Hepatocyte (in vitro differentiated cells): ENCODE data around the gene DSTN. TPM values are rescaled to one million over a fixed set of nuclear protein-coding genes. Genes with fewer than 3 reads are reported as not detected.
A peak's percentile ranks its signal among the peaks of the same experiment; 100 is the strongest.

Source experiments
- DNase-seq: peaks from one replicate; pipeline ENCODE4 v3.0.0-alpha.2; 2016; ENCODE audit warnings: low spot score
- H2AFZ ChIP-seq: fragments of 200-600 bp; sonication (generic); 2 replicates; pipeline ENCODE4 v1.6.0; 2016; ENCODE audit warnings: antibody characterized with exemption, mild to moderate bottlenecking
- H3K27ac ChIP-seq: fragments of 200-600 bp; sonication (generic); 2 replicates; pipeline ENCODE4 v1.5.1; 2016; ENCODE audit warnings: mild to moderate bottlenecking
- H3K27me3 ChIP-seq: fragments of 200-600 bp; sonication (generic); 2 replicates; pipeline ENCODE4 v1.6.1; 2016
- H3K36me3 ChIP-seq: fragments of 200-600 bp; sonication (generic); replicated peaks from 2 replicates; pipeline ENCODE4 v1.5.1; 2016; ENCODE audit warnings: low read depth; ENCODE audit not compliant: insufficient read depth
- H3K4me1 ChIP-seq: fragments of 200-600 bp; sonication (generic); 2 replicates; pipeline ENCODE4 v1.5.1; 2016; ENCODE audit warnings: mild to moderate bottlenecking, moderate library complexity; ENCODE audit not compliant: insufficient read depth
- H3K4me2 ChIP-seq: fragments of 200-600 bp; sonication (generic); 2 replicates; pipeline ENCODE4 v1.6.0; 2016
- H3K4me3 ChIP-seq: fragments of 200-600 bp; sonication (generic); 2 replicates; pipeline ENCODE4 v1.5.1; 2016; ENCODE audit warnings: mild to moderate bottlenecking
- H3K79me2 ChIP-seq: fragments of 200-600 bp; sonication (generic); 2 replicates; pipeline ENCODE4 v1.6.0; 2017; ENCODE audit warnings: mild to moderate bottlenecking
- H3K9me2 ChIP-seq: fragments of 200-600 bp; sonication (generic); replicated peaks from 2 replicates; pipeline ENCODE4 v1.6.0; 2017; ENCODE audit warnings: mild to moderate bottlenecking; ENCODE audit not compliant: insufficient read depth
- H3K9me3 ChIP-seq: fragments of 200-600 bp; sonication (generic); 2 replicates; pipeline ENCODE4 v1.5.1; 2016; ENCODE audit warnings: low read depth, mild to moderate bottlenecking
- H4K20me1 ChIP-seq: fragments of 200-600 bp; sonication (generic); 2 replicates; pipeline ENCODE4 v1.6.0; 2016; ENCODE audit warnings: mild to moderate bottlenecking; ENCODE audit not compliant: insufficient read depth, poor library complexity, severe bottlenecking
- CTCF ChIP-seq: fragments of 200-600 bp; sonication (generic); IDR thresholded peaks from 2 replicates; pipeline ENCODE4 v1.5.1; 2016; ENCODE audit warnings: antibody characterized with exemption, mild to moderate bottlenecking; ENCODE audit not compliant: poor library complexity
- EZH2 ChIP-seq: fragments of 200-600 bp; sonication (generic); IDR thresholded peaks from 2 replicates; pipeline ENCODE4 v1.6.1; 2016; ENCODE audit warnings: antibody characterized with exemption, mild to moderate bottlenecking, borderline replicate concordance
- EZH2phosphoT487 ChIP-seq: fragments of 200-600 bp; sonication (generic); IDR thresholded peaks from one replicate; pipeline ENCODE4 v1.6.1; 2018; ENCODE audit warnings: antibody characterized with exemption, mild to moderate bottlenecking, low read depth, moderate library complexity; ENCODE audit not compliant: unreplicated experiment, severe bottlenecking
- WGBS: methylation state at CpG from one replicate; pipeline ENCODE4 v1.1.6; 2016; ENCODE audit warnings: low lambda C conversion rate; ENCODE audit errors: missing lambda C conversion rate; 5-methylcytosine and 5-hydroxymethylcytosine counted together
- polyA plus RNA-seq: library from polyadenylated mRNA; unstranded; fragments of >200 nt; fragmentation: Nextera tagmentation; extraction: Ambion mirVana; gene quantifications from 2 replicates; pipeline ENCODE4 v1.2.1, GENCODE V29; 2016
- total RNA-seq: library from RNA; depleted of rRNA; stranded (reverse); fragments of >200 nt; gene quantifications from 2 replicates; pipeline ENCODE4 v1.2.3, GENCODE V29; 2014

The DSTN gene
- total and polyA plus RNA-seq, 2 experiments from 2014 or later: 342 to 352 TPM

DNA sequence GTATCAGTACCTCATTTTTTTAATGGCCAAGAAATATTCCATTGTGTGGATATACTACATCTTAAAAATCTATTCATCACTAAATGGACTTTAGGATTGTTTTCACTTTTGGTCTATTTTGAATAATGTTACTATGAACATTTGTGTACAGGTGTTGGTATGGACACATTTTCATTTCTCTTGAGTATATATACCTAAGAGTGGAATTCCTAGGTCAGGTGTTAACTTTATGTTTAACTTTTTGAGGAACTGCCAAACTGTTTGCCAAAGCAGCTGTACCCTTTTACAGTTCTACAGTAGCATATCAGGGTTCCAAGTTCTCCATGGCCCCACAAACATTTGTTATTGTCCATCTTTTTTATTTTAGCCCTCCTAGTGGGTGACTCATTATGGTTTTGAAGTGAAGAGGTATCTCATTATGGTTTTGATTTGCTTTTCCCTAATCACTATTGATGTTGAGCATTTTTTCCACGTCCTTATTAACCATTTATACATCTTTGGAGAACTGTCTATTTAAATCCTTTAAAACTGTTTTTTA is 28.2 kb downstream of the DSTN start:
- H3K4me2 ChIP-seq: no peak overlapping the region
- H3K4me1 ChIP-seq: peaks cover 33% of the 10 kb centered on the region
- peaks cover 60% of the 10 kb centered on the region for H4K20me1 ChIP-seq
- H3K27me3 ChIP-seq: no peaks in the 10 kb centered on the region
- no peak overlapping the region for H2AFZ ChIP-seq
- H3K9me3 ChIP-seq: no peaks in the 10 kb centered on the region
- no peaks in the 10 kb centered on the region for H3K9me2 ChIP-seq
- 64% methylated on average over 1 of the region's 1 CpG for WGBS
- H3K4me3 ChIP-seq: no peak overlapping the region
- H3K27ac ChIP-seq: no peak overlapping the region
- DNase-seq: no peak
- no peak for TF ChIP-seq EZH2phosphoT487
- no peak for TF ChIP-seq CTCF
- TF ChIP-seq EZH2: no peak
- H3K79me2 ChIP-seq: peaks cover 97% of the 10 kb centered on the region
- H3K36me3 ChIP-seq: no peaks in the 10 kb centered on the region

DNA sequence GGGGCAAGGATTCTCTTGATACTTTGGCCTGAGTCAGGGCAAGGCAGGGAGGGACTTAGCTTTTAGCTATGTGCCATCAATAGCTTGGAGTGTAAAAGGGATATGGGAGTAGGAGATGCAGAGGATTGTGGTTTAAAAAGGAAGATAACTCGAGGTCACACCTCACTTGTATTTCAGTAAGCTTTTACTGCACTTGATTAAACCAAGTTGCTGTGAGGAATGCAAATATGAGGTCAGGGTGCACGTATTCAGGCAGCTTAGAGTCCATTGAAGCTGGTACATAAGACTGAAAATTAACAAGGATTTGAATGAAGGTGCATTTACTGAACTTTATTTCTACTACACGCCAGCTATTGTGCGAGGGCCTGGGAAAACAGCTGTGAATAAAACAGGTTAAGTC is 32.1 kb downstream of the DSTN start:
- Histone ChIP-seq H3K4me3 (no peak overlapping the region), H3K4me2 (no peak overlapping the region), H3K9me2 (no peaks in the 10 kb centered on the region), H3K9me3 (no peaks in the 10 kb centered on the region), H3K36me3 (no peaks in the 10 kb centered on the region), H4K20me1 (peaks cover 42% of the 10 kb centered on the region), H3K4me1 (peaks cover 29% of the 10 kb centered on the region), H3K79me2 (peaks cover 81% of the 10 kb centered on the region), H2AFZ (no peak overlapping the region), H3K27me3 (no peaks in the 10 kb centered on the region), H3K27ac (peak overlapping the region; percentile 23)
- DNase-seq: no peak
- WGBS: 66% methylated on average over 4 of the region's 4 CpGs
- no peak for TF ChIP-seq EZH2
- TF ChIP-seq EZH2phosphoT487: no peak
- no peak for TF ChIP-seq CTCF

- Histone ChIP-seq H2AFZ (no peak overlapping the region), H3K27ac (peak overlapping the region; percentile 23), H3K79me2 (peaks cover 76% of the 10 kb centered on the region), H3K36me3 (no peaks in the 10 kb centered on the region), H3K27me3 (no peaks in the 10 kb centered on the region), H3K9me3 (no peaks in the 10 kb centered on the region), H4K20me1 (peaks cover 39% of the 10 kb centered on the region), H3K9me2 (no peaks in the 10 kb centered on the region), H3K4me2 (no peak overlapping the region), H3K4me3 (no peak overlapping the region), H3K4me1 (peaks cover 29% of the 10 kb centered on the region)
- 100% methylated on average over 4 of the region's 4 CpGs for WGBS
- TF ChIP-seq CTCF (no peak), EZH2 (no peak), EZH2phosphoT487 (no peak)
- DNase-seq: no peak
Measured at GRCh38 chr20:17602493-17602892, 32.6 kb downstream of the DSTN start.
